Uterus (tissue), 4 donors: ENCODE data around the gene SPIB. TPM values are rescaled to one million over a fixed set of nuclear protein-coding genes. Genes with fewer than 3 reads are reported as not detected.

ENCODE experiments used
- DNase-seq, 2 donors: peaks; one replicate each; pipeline ENCODE4 v3.0.0-alpha.2; 2019 to 2020
- H3K27ac ChIP-seq, 2 donors: fragments of 200-600 bp; sonication (generic); 1 replicate in 1 of 2; 2 replicates in 1 of 2; pipeline ENCODE4 v1.5.1; 2016 to 2018
- H3K27me3 ChIP-seq, 2 donors: fragments of 200-600 bp; sonication (generic); one replicate each; pipeline ENCODE4 v1.5.1; 2018 to 2019; ENCODE audit warnings: control low read depth in 1 of 2
- H3K36me3 ChIP-seq, 2 donors: fragments of 200-600 bp; sonication (generic); one replicate each; pipeline ENCODE4 v1.5.1; 2019; ENCODE audit warnings: control low read depth in 1 of 2
- H3K4me1 ChIP-seq, 2 donors: fragments of 200-600 bp; sonication (generic); one replicate each; pipeline ENCODE4 v1.5.1; 2018 to 2019; ENCODE audit warnings: control low read depth in 1 of 2
- H3K4me3 ChIP-seq, 2 donors: fragments of 200-600 bp; sonication (generic); 1 replicate in 1 of 2; 2 replicates in 1 of 2; pipeline ENCODE4 v1.5.1; 2018 to 2019; ENCODE audit warnings: mild to moderate bottlenecking in 1 of 2
- H3K9me3 ChIP-seq, 2 donors: fragments of 200-600 bp; sonication (generic); one replicate each; pipeline ENCODE4 v1.5.1; 2019; ENCODE audit warnings: control low read depth in 1 of 2
- POLR2A ChIP-seq, 2 donors: fragments of 450-650 bp; IDR thresholded peaks; one replicate each; pipeline ENCODE4 v1.6.1; 2016; ENCODE audit warnings: antibody characterized with exemption in 2 of 2, mild to moderate bottlenecking in 1 of 2, moderate library complexity in 1 of 2
- intact Hi-C: fragments of 100-400 bp; cut with DNase I; formaldehyde crosslinking; loops from one replicate; pipeline ENCODE4 v1.15.1; 2023; ENCODE audit warnings: low total_unique reads
- total RNA-seq, 4 donors: library from RNA; depleted of rRNA in 3 of 4; stranded (reverse); fragments of >200 nt in 3 of 4; gene quantifications; one replicate each; pipeline versions ENCODE4 v1.1.0 to v1.2.4, GENCODE V29; 2014 to 2023
- TF ChIP-seq, protein P1 (sequence below), 4 experiments: fragments of 200-600 bp in 2 of 4; fragments of 450-650 bp in 2 of 4; sonication (generic) in 2 of 4; IDR thresholded peaks; one replicate each; pipeline ENCODE4 v1.5.1; 2016 to 2019; ENCODE audit warnings: antibody characterized with exemption in 4 of 4, mild to moderate bottlenecking in 2 of 4, moderate library complexity in 1 of 4
- donor health status: DM: yes; HTN: yes; CAD: no.

Gene SPIB
- total RNA-seq, 4 donors from 2014 or later = under 0.01 to 2.1 TPM; not detected in 2

- Histone ChIP-seq H3K4me1 (peaks cover 0 to 10% of the 10 kb centered on the region in 2 donors), H3K4me3 (no peak overlapping the region), H3K27ac (no peak overlapping the region), H3K9me3 (no peaks in the 10 kb centered on the region), H3K36me3 (no peaks in the 10 kb centered on the region), H3K27me3 (no peaks in the 10 kb centered on the region)
- intact Hi-C loops = no loop called here
- TF ChIP-seq, protein P1, sequence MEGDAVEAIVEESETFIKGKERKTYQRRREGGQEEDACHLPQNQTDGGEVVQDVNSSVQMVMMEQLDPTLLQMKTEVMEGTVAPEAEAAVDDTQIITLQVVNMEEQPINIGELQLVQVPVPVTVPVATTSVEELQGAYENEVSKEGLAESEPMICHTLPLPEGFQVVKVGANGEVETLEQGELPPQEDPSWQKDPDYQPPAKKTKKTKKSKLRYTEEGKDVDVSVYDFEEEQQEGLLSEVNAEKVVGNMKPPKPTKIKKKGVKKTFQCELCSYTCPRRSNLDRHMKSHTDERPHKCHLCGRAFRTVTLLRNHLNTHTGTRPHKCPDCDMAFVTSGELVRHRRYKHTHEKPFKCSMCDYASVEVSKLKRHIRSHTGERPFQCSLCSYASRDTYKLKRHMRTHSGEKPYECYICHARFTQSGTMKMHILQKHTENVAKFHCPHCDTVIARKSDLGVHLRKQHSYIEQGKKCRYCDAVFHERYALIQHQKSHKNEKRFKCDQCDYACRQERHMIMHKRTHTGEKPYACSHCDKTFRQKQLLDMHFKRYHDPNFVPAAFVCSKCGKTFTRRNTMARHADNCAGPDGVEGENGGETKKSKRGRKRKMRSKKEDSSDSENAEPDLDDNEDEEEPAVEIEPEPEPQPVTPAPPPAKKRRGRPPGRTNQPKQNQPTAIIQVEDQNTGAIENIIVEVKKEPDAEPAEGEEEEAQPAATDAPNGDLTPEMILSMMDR (IDR thresholded peaks at IDR 0.05) = no peak
- TF ChIP-seq POLR2A (IDR thresholded peaks at IDR 0.05) = no peak
- no peak for DNase-seq
Observed at GRCh38 chr19:50479761-50480251, 61.1 kb downstream of the SPIB start.

GRCh38 chr19:50480281-50481111, 61.8 kb downstream of the SPIB start:
- TF ChIP-seq POLR2A (IDR thresholded peaks at IDR 0.05) = no peak
- TF ChIP-seq, protein P1 (IDR thresholded peaks at IDR 0.05) = no peak
- Histone ChIP-seq H3K4me1 (peaks cover 0 to 10% of the 10 kb centered on the region in 2 donors), H3K36me3 (no peaks in the 10 kb centered on the region), H3K27ac (no peak overlapping the region), H3K9me3 (no peaks in the 10 kb centered on the region), H3K4me3 (no peak overlapping the region), H3K27me3 (no peaks in the 10 kb centered on the region)
- no peak for DNase-seq
- intact Hi-C loops = no loop called here

Other genes starting within 250 kb of the SPIB start
- gene MYH14, start 215.3 kb upstream of the SPIB start, total RNA-seq = 10 to 100 TPM in 1 of 4 donors, 1 to 10 TPM in 2, under 1 TPM in 1; 0.77 to 22.1 (median 1.4) TPM
- 1 to 10 TPM in 1 of 4 donors, under 1 TPM in 2, not detected in 1; 0.26 to 2.4 (median 0.85) TPM for gene KCNC3, start 89.6 kb upstream of the SPIB start, total RNA-seq
- 1 to 10 TPM in 2 of 4 donors, not detected in 2; 1.4 to 1.5 TPM for gene NAPSA, start 53.3 kb upstream of the SPIB start, total RNA-seq
- 100 to 1,000 TPM in 1 of 4 donors, 10 to 100 TPM in 3; 45.3 to 115 (median 61.4) TPM for gene NR1H2, start 42.5 kb upstream of the SPIB start, total RNA-seq
- 10 to 100 TPM; 10.6 to 47.9 (median 24.0) TPM for gene POLD1, start 34.6 kb upstream of the SPIB start, total RNA-seq
- gene MYBPC2, start 14.0 kb downstream of the SPIB start, total RNA-seq = under 1 TPM in 2 of 4 donors, not detected in 2; 0.24 to 0.28 TPM
- 100 to 1,000 TPM in 1 of 4 donors, 10 to 100 TPM in 3; 30.5 to 121 (median 45.8) TPM for gene EMC10, start 57.6 kb downstream of the SPIB start, total RNA-seq
- gene GARIN5A, start 57.9 kb downstream of the SPIB start, total RNA-seq = 1 to 10 TPM in 2 of 4 donors, under 1 TPM in 1, not detected in 1; 0.62 to 5.4 (median 1.8) TPM
- 10 to 100 TPM in 1 of 4 donors, 1 to 10 TPM in 3; 1.8 to 22.8 (median 5.5) TPM for gene JOSD2, start 92.3 kb downstream of the SPIB start, total RNA-seq
- not detected for gene ASPDH, start 95.0 kb downstream of the SPIB start, total RNA-seq
- 10 to 100 TPM in 2 of 4 donors, 1 to 10 TPM in 2; 2.4 to 38.0 (median 13.2) TPM for gene LRRC4B, start 149.5 kb downstream of the SPIB start, total RNA-seq
- under 1 TPM in 1 of 4 donors, not detected in 3; 0.14 TPM for gene SYT3, start 220.9 kb downstream of the SPIB start, total RNA-seq
- not detected for gene C19orf81, start 230.5 kb downstream of the SPIB start, total RNA-seq